ENCODE results near the gene ACSL1.
"Not testable (repeated sequence)": the region's sequence is repeated elsewhere in the genome, so short reads cannot be mapped to it uniquely, and the experiment has no call there.

Gene ACSL1

GRCh38 chr4:184750926-184751584 is 74.7 kb downstream of the ACSL1 start:
- no peak for DNase-seq

- DNase-seq, result no peak
Measured at GRCh38 chr4:184748251-184748652, 77.5 kb downstream of the ACSL1 start.

- no peak for DNase-seq
Measured at GRCh38 chr4:184747034-184747830, 78.5 kb downstream of the ACSL1 start.

- DNase-seq, result peak; percentile 45
Measured at GRCh38 chr4:184745831-184746795, 79.7 kb downstream of the ACSL1 start.

- no peak for DNase-seq
Measured at GRCh38 chr4:184744236-184744635, 81.5 kb downstream of the ACSL1 start.

- no peak for DNase-seq
Measured at GRCh38 chr4:184743650-184744049, 82.1 kb downstream of the ACSL1 start.

GRCh38 chr4:184741651-184742050 is 84.1 kb downstream of the ACSL1 start:
- DNase-seq, result not testable (repeated sequence)

- no peak for DNase-seq
Measured at GRCh38 chr4:184740980-184741391, 84.8 kb downstream of the ACSL1 start.

GRCh38 chr4:184739575-184739974 is 86.2 kb downstream of the ACSL1 start:
- not testable (repeated sequence) for DNase-seq

- DNase-seq, result no peak
Measured at GRCh38 chr4:184734758-184735157, 91.0 kb downstream of the ACSL1 start.

- peak; percentile 95 for DNase-seq
Measured at GRCh38 chr4:184733654-184734524, 91.9 kb downstream of the ACSL1 start, which contains the start of gene CENPU. CENPU (minus strand) TSS chr4:184734096; CDS start chr4:184734062, 34 bp downstream.

GRCh38 chr4:184732126-184732525 is 93.6 kb downstream of the ACSL1 start:
- no peak for DNase-seq

- no peak for DNase-seq
Measured at GRCh38 chr4:184731056-184731455, 94.7 kb downstream of the ACSL1 start.

GRCh38 chr4:184729946-184730345 is 95.8 kb downstream of the ACSL1 start:
- no peak for DNase-seq

GRCh38 chr4:184728858-184729257 is 96.9 kb downstream of the ACSL1 start:
- no peak for DNase-seq

GRCh38 chr4:184727430-184727829 is 98.3 kb downstream of the ACSL1 start:
- no peak for DNase-seq

GRCh38 chr4:184722798-184723197 is 103.0 kb downstream of the ACSL1 start:
- DNase-seq, result no peak

GRCh38 chr4:184721254-184721653 is 104.5 kb downstream of the ACSL1 start:
- no peak for DNase-seq

- DNase-seq, result no peak
Measured at GRCh38 chr4:184719407-184719806, 106.4 kb downstream of the ACSL1 start.

- DNase-seq, result no peak
Measured at GRCh38 chr4:184715526-184715925, 110.2 kb downstream of the ACSL1 start.

GRCh38 chr4:184713887-184714286 is 111.9 kb downstream of the ACSL1 start:
- DNase-seq, result no peak

- no peak for DNase-seq
Measured at GRCh38 chr4:184712322-184712721, 113.4 kb downstream of the ACSL1 start.

Measured in NCI-H2107 (cell line).